GM15510 (cell line): ENCODE results near the gene CNPY4.

Experiments used
- POLR2A ChIP-seq: IDR thresholded peaks from 3 replicates; pipeline ENCODE4 v1.6.1; 2011; ENCODE audit warnings: borderline replicate concordance; ENCODE audit not compliant: insufficient read length; ENCODE audit errors: extremely low read depth

The CNPY4 gene, protein sequence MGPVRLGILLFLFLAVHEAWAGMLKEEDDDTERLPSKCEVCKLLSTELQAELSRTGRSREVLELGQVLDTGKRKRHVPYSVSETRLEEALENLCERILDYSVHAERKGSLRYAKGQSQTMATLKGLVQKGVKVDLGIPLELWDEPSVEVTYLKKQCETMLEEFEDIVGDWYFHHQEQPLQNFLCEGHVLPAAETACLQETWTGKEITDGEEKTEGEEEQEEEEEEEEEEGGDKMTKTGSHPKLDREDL

DNA sequence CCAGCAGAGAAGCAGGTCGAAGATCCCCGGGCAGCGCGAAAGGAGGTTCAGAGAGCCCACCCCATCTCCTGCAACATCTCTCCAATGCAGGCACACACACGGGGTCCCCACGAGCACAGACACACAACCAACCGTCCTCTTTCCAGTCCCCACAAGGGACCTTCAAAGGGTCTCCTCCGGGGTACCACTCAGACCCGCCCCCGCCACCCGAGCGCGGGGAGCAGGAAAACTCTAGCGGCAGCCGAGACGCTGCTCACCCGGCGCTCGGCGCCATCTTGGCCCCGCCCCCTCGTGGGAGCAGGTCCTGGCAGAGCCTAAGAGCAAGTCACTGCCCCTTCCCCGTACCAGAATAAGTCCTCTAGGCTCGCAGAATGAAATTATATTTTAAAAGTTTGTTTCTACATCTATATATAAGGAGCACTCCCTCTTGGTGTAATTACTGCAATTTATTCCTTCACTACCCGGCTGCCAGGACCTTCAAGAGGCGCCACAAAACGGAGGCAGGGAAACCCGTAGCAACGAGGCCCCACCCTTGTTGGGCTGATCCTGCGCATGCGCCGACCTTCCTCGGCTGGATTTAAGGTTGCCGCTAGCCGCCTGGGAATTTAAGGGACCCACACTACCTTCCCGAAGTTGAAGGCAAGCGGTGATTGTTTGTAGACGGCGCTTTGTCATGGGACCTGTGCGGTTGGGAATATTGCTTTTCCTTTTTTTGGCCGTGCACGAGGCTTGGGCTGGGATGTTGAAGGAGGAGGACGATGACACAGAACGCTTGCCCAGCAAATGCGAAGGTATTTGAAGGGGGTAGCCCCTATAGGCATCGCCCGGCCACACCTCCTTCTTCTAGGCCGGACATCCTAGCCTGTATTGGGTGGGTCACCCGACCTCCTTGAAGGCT lies at the start of gene CNPY4, which contains the start of gene TAF6:
Gene CNPY4 (plus strand): TSS at position 563 of the 898 bp plus-strand sequence. CDS start 111 bp downstream, at position 674.
Gene TAF6 (minus strand): TSS at position 287 of the 898 bp plus-strand sequence. CDS start 5,149 bp downstream, outside the sequence.
- peak; percentile 84 for TF ChIP-seq POLR2A

DNA sequence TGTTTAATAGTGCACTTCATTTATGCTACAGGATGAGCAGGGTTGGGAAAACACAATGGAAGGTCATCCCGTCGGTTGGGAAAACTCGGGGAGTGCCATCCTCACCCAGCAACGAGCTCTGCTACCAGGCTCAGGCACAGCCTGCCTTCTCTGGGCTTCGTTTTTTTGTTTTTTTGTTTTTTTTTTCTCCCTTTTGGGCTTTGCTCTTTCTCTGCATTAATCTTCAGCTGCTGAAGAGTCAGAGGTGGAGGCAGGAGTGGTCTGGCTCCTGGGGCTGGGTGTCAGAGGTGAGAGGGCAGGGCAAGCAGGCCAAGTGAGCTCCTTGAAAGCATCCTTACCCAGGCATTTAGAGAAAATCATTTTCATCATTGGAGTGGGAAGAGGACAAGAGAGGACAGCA lies 49.4 kb upstream of the CNPY4 start:
- no peak for TF ChIP-seq POLR2A

DNA sequence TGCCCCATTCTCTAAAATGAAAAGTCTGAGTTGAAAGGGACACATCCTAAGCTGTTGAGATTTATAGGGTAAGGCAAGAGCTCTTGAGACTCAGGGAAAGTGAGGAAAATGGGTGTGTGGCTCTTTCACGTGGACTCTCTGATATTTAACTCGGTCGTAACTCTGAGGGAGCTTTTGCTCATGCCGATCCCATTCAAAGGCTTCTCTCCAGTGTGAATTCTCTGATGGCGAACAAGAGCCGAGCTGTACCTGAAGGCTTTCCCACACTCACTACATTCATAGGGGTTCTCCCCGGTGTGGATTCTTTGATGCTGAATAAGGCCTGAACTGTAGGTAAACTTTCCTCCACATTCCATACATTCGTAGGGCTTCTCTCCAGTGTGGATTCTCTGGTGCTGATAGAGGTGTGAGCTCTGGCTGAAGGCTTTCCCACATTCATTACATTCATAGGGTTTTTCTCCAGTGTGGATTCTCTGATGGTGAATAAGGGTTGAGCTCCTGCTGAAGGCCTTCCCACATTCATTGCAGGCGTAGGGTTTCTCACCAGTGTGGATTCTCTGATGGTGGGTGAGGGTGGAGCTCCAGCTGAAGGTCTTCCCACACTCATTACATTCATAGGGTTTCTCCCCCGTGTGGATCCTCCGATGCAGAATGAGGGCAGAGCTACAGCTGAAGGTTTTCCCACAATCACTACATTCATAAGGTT lies 48.3 kb upstream of the CNPY4 start:
- no peak for TF ChIP-seq POLR2A

DNA sequence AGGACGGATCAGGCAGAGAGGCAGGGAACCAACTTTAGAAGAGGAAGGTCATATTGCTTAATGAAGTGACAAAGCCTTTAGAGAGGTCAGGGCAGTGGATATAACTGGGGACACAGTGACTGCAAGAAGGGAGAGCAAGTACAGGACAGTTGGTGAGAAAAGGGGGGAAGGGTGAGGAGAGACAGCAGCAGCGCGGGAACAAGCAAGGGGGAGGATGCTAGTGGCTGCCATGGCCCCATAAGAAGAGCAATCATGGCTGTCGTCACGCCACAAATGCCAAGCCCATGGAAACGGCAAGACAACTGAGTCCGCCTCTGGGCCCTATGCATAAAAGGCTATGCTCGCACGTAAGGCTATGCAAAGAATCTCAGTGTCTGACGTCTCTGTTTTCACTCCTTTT lies 47.0 kb upstream of the CNPY4 start:
- TF ChIP-seq POLR2A: no peak

DNA sequence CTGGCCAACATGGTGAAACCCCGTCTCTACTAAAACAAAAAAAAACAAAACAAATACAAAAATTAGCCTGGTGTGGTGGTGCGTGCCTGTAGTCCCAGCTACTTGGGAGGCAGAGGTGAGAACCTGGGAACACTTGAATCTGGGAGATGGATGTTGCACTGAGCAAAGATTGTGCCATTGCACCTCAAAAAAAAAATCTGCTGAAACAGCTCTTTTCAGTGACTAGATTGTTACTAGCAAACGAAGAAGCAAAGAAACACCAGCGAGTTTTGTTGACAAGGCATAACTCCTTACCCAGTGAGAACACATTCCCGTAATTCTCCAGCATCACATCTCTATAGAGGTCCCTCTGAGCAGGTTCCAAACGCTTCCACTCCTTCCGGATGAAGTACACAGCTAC lies 44.6 kb upstream of the CNPY4 start:
- no peak for TF ChIP-seq POLR2A

DNA sequence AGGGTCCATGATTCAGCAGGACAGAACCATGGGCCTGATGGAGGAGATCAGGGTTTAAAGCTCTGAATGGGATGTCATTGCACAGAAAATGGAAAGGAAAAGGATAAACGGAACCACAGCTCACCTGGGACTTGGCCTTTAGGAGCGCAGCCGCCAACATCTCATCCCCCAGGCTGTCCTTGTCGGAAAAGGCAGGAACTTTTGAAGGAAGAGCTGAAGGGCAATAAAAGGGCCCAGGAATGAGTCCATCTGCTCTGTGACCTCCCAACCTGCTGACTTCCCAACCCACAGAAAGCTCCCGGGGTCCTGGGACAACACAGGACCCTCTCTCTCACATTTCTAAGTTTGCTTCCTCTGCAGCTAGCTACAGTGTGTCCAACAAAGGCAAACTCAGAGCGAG lies 44.0 kb upstream of the CNPY4 start:
- TF ChIP-seq POLR2A: no peak

DNA sequence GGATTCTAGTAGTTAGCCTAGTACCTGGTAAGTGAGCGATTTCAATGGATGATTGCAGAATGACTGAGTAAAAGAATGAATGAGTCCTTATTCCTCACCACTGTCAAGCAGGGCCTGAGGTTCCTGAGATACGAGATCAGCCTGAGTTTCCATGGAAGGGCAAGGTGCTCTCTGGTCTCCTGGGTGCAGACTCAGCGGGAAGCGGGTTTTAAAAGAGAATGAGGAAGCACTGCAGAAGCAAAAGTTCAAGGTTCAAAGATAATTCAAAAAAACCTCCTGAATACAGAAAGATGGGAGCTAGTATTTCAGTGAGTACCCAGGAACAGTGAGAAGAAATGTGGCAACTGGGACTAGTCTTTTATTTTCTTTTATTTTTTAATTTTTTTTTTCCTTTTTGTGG lies 42.2 kb upstream of the CNPY4 start:
- no peak for TF ChIP-seq POLR2A

DNA sequence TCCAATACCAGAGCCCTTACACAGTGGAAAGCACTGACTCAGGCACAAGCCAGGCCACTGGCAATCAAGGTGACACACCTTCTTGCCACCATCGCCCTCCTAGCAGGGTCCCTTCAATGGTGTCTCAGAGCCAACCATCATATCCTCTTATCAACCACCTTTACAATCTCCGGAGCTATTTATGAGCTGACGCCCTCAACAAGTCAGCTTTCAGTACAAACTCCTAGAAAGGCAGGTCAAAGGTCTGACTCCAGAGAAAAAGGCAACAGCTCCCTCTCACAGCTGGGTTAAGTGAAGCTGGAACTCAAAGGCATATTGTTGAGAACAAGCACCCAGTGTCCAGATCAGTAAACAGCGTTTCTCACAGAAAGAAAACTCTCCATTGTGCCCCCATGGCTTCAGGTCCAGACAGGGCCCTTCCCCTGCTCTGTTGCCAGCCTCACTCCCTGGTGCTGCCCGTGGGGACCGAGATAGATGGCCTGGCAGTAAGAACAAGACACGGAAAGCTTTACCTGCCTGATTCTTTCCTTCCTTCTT lies 40.3 kb upstream of the CNPY4 start:
- TF ChIP-seq POLR2A: no peak

DNA sequence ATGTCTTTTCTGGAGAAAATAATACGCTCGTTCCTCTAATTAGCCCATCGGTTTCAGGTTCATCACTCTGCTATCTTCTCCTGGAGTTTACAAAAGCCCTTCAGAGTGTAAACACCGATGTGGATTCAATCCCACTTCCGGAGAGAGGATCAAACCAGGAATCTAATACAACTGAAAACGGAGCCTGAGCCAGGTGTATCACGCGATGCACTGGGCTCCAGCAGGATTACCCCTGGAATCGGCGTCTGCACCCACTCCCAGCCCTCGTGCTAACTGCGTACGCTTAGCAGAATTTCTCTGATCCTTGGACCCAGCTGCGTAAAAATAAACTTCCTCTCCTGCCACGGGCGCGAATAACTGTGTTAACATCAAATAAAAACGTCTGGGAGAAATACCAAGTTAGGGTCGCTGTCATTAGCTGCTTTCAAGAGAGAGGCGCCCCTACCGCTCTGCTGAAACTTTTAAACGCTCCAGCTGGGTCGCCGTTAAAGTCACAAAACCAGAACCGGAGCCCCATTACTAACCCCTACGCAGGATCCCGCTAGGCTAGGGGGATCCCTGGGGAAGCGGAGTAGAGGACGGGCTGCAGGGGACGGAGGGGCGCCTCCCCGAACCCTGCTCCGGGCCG lies 38.4 kb upstream of the CNPY4 start:
- TF ChIP-seq POLR2A: no peak

DNA sequence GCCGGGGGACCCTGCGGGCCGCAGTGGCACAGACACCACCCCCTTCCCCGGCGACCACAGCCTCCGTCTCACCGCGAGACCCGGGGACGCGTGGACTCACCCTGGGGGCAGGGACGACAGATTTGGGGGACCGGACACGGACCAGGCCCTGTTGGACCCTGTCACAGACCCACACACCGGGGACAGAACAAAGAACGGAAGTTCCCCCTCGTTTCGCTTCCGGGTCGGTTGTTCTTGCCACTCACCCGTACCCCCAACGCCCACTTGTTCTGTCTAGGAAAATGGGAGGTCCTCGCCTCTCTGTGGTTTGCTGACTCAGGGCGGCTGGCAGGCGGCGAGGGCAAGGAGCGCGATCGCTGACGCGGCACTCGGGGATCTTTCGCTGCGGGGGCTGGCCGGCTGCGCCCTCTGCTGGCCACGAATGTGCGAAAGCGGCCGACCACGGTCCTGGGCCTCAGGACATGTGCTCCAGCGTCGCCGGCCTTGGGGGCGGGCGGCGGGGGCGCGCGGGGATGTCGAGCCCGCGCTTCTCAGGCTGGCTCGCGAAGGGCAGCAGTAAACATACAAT lies 37.8 kb upstream of the CNPY4 start, which contains the start of gene ZNF3:
Gene ZNF3 (minus strand): TSS at position 189 of the 568 bp plus-strand sequence. CDS start 4,366 bp downstream, outside the sequence.
- TF ChIP-seq POLR2A: peak; percentile 62

DNA sequence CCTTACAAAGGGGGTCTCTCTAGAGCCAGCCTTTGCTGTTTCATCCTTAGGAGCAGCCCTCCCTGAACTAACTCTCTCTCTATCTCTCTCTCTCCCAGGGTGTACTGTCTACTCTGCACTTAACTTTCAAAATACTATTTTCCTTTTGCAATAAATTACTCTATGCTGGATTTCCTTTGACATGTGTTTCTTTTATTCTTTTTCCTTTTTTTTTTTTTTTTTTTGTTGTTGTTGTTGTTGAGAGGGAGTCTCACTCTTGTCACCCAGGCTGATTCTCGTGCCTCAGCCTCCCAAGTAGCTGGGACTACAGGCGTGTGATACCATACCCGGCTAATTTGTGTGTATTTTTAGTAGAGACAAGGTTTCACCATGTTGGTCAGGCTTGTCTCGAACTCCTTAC lies 36.5 kb upstream of the CNPY4 start:
- TF ChIP-seq POLR2A: no peak

DNA sequence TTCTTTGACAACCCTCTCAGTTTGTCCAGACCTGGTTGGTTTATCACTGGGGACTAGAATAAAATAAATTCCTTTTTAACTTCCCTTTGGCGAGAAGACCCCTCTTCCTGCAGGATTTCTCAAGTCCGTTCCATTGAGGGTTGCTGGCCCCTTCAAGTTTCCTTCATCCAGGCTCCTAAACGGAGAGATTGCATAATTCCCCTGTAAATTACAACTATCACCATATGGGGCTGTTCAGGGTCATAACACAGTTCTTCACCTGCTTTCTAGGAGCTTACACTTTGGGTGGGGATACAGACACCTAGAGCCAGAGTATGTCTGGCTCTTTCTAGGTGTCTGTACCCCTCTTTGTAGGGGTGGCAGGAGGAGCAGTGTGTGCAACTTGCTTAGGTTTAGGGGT lies 33.9 kb upstream of the CNPY4 start:
- TF ChIP-seq POLR2A: no peak

DNA sequence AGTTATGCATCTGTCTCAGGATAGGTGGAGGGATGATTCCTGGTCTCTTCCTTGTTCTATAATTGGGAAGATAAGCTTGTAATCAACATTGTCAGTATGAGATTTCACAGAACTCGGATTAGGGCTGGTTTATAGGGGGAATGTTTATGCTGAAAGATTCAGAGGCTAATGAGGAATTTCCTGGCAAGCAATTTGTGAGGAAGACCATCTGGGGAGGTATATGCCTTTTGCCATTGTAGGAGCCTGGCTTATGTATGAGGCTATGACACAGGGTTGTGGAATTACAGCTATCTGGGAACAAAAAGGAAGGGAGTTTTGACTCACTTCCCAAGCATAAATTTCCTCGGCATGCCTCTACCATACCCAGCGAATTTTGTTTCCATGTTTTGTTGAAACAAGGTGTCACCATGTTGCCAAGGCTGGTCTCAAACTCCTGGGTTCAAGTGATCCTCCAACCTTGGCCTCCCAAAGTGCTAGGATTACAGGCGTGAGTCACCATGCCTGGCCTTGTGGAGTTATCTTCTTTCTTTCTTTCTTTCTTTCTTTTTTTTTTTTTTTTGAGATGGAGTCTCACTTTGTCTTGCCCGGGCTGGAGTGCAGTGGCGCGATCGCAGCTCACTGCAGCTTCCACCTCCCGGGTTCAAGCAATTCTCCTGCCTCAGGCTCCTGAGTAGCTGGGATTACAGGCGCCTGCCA lies 32.2 kb upstream of the CNPY4 start:
- TF ChIP-seq POLR2A: no peak

DNA sequence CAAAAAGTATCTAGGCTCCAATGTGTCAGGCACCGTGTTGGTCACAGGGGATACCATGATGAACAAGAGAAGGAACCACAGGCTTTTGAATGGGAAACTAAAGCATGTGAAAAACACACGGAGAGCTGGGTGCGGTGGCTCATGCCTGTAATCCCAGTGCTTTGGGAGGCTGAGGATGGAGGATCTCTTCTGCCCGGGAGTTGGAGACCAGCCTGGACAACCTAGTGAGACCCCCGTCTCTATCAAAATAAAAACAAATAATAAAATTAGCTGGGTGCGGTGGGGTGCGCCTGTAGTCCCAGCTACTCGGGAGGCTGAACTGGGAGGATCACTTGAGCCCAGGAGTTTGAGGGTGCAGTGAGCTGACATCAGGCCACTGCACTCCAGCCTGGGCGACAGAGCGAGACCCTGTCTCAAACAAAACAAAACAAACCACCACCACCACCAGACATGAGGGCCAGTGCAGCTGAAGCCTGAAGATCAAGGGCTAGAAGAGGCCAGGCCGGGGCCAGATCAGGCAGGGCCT lies 31.3 kb upstream of the CNPY4 start:
- TF ChIP-seq POLR2A: no peak
